ENCODE data around the gene ASCC1. TPM values are rescaled to one million over a fixed set of nuclear protein-coding genes. Genes with fewer than 3 reads are reported as not detected.

ASCC1 gene
- polyA plus RNA-seq, 1 donor (not counting 4 experiments of a cell fraction or from before 2014, with no cell fraction given): 32.9 TPM

DNA sequence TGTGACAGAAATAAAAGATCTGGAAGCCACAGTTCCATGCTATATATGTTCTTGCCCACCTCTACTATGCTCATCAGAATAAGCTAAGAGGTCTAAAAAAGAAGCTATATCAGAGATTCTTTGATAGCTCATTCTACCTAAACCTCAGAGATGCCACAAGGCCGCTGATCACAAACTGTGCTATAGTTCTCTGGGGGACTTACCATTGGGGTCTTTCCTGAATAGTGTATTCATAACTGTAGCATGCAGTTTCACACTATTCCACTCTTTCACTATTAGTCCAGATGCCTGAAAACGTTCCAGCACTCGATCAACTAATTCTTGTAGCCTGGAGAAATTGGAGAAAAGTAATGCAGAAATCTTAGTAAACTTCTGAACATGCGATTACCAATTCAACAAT lies 83.2 kb downstream of the ASCC1 start:
- no peak overlapping the region for H3K4me2 ChIP-seq (ENCODE audit: control insufficient read depth, extremely low read depth, insufficient read depth, low read depth, low read length)
- H3K4me3 ChIP-seq (ENCODE audit: control insufficient read depth in 2 of 3, extremely low read depth in 1 of 3, insufficient read depth in 2 of 3, low read depth in 1 of 3, low read length in 3 of 3): no peak overlapping the region
- no peaks in the 10 kb centered on the region for H4K20me1 ChIP-seq (ENCODE audit: control insufficient read depth, extremely low read depth, insufficient read depth, low read length)
- H3K27me3 ChIP-seq (ENCODE audit: control insufficient read depth, extremely low read depth, insufficient read depth, low read length): no peaks in the 10 kb centered on the region
- dilution Hi-C loops (cut with MboI; ENCODE audit: extremely low pct_ligation_motif_present, low sequenced_read_pairs): no loop called here
- FAIRE-seq (no peak), DNase-seq (ENCODE audit: low read depth, low spot score) (no peak)
- no peak overlapping the region for H3K9ac ChIP-seq (ENCODE audit: control insufficient read depth, extremely low read depth, insufficient read depth, low read length)
- H3K79me2 ChIP-seq (ENCODE audit: control insufficient read depth, insufficient read depth, low read length): no peaks in the 10 kb centered on the region
- no peaks in the 10 kb centered on the region for H3K9me1 ChIP-seq (ENCODE audit: control insufficient read depth, extremely low read depth, insufficient read depth, low read length)
- no peaks in the 10 kb centered on the region for H3K9me3 ChIP-seq (ENCODE audit: control insufficient read depth, low read depth, low read length)
- H3K36me3 ChIP-seq (ENCODE audit: control insufficient read depth in 2 of 2, extremely low read depth in 1 of 2, insufficient read depth in 2 of 2, low read length in 2 of 2): no peaks in the 10 kb centered on the region
- H3K4me1 ChIP-seq (ENCODE audit: control insufficient read depth, extremely low read depth, insufficient read depth, low read length): no peaks in the 10 kb centered on the region
- TF ChIP-seq, protein P1, sequence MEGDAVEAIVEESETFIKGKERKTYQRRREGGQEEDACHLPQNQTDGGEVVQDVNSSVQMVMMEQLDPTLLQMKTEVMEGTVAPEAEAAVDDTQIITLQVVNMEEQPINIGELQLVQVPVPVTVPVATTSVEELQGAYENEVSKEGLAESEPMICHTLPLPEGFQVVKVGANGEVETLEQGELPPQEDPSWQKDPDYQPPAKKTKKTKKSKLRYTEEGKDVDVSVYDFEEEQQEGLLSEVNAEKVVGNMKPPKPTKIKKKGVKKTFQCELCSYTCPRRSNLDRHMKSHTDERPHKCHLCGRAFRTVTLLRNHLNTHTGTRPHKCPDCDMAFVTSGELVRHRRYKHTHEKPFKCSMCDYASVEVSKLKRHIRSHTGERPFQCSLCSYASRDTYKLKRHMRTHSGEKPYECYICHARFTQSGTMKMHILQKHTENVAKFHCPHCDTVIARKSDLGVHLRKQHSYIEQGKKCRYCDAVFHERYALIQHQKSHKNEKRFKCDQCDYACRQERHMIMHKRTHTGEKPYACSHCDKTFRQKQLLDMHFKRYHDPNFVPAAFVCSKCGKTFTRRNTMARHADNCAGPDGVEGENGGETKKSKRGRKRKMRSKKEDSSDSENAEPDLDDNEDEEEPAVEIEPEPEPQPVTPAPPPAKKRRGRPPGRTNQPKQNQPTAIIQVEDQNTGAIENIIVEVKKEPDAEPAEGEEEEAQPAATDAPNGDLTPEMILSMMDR (optimal IDR thresholded peaks at IDR 0.05 in 1 of 3, IDR thresholded peaks at IDR 0.05 in 1 of 3, conservative IDR thresholded peaks at IDR 0.05 in 1 of 3; ENCODE audit: extremely low read depth in 1 of 3, insufficient read depth in 2 of 3, low read length in 3 of 3): no peak
- no peak for TF ChIP-seq EZH2 (IDR thresholded peaks at IDR 0.05; ENCODE audit: low read length)
- no peak overlapping the region for H2AFZ ChIP-seq (ENCODE audit: control insufficient read depth, low read length)
- no peak overlapping the region for H3K27ac ChIP-seq (ENCODE audit: control insufficient read depth, insufficient read depth, low read length)

DNA sequence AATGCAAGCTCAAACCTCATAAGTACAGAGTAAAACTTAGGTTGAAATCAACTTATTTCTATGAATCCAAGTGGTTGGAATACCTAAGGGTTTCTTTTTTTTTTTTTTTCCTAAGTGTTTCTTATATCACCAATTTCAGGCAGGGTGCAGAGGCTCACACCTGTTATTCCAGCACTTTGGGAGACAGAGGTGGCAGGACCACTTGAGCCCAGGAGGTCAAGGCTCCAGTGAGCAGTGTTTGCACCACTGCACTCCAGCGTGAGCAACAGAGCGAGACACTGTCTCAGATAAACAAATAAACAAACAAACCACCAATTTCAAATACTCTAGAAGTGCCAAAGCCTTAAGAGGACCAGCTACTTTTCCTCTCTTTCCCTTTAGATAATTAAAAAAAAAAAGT lies 88.5 kb downstream of the ASCC1 start:
- Histone ChIP-seq H3K79me2 (ENCODE audit: control insufficient read depth, insufficient read depth, low read length) (no peaks in the 10 kb centered on the region), H3K9me3 (ENCODE audit: control insufficient read depth, low read depth, low read length) (no peaks in the 10 kb centered on the region), H3K27me3 (ENCODE audit: control insufficient read depth, extremely low read depth, insufficient read depth, low read length) (no peaks in the 10 kb centered on the region), H3K27ac (ENCODE audit: control insufficient read depth, insufficient read depth, low read length) (no peak overlapping the region), H3K4me3 (ENCODE audit: control insufficient read depth in 2 of 3, extremely low read depth in 1 of 3, insufficient read depth in 2 of 3, low read depth in 1 of 3, low read length in 3 of 3) (no peak overlapping the region), H3K4me2 (ENCODE audit: control insufficient read depth, extremely low read depth, insufficient read depth, low read depth, low read length) (no peak overlapping the region), H4K20me1 (ENCODE audit: control insufficient read depth, extremely low read depth, insufficient read depth, low read length) (no peaks in the 10 kb centered on the region), H2AFZ (ENCODE audit: control insufficient read depth, low read length) (no peak overlapping the region), H3K9me1 (ENCODE audit: control insufficient read depth, extremely low read depth, insufficient read depth, low read length) (no peaks in the 10 kb centered on the region), H3K9ac (ENCODE audit: control insufficient read depth, extremely low read depth, insufficient read depth, low read length) (no peak overlapping the region), H3K36me3 (ENCODE audit: control insufficient read depth in 2 of 2, extremely low read depth in 1 of 2, insufficient read depth in 2 of 2, low read length in 2 of 2) (no peaks in the 10 kb centered on the region), H3K4me1 (ENCODE audit: control insufficient read depth, extremely low read depth, insufficient read depth, low read length) (no peaks in the 10 kb centered on the region)
- no peak for DNase-seq (ENCODE audit: low read depth, low spot score)
- no peak for FAIRE-seq
- TF ChIP-seq, protein P1 (optimal IDR thresholded peaks at IDR 0.05 in 1 of 3, IDR thresholded peaks at IDR 0.05 in 1 of 3, conservative IDR thresholded peaks at IDR 0.05 in 1 of 3; ENCODE audit: extremely low read depth in 1 of 3, insufficient read depth in 2 of 3, low read length in 3 of 3): no peak
- TF ChIP-seq EZH2 (IDR thresholded peaks at IDR 0.05; ENCODE audit: low read length): no peak
- dilution Hi-C loops (cut with MboI; ENCODE audit: extremely low pct_ligation_motif_present, low sequenced_read_pairs): no loop called here

All from keratinocyte (primary cell).